Stimulated activated naive B cell treated with anti-CD40 and anti-IgM and Interleukin-4, amounts not matched to agents 10 μg/mL and 1 μg/mL and 100 μg/mL, for 72 hours (primary cell): ENCODE data around the gene ITK.

ENCODE experiments used
- ATAC-seq, 2 donors: fragments of 150-1000 bp; cut with Tn5 transposase; replicated peaks; 2 replicates each; pipeline ENCODE4 v1.10.0; 2021; ENCODE audit warnings: moderate library complexity in 1 of 2
- DNase-seq: peaks from one replicate; pipeline ENCODE4 v3.0.0; 2021
- H3K27ac Mint-ChIP-seq: one replicate; pipeline ENCODE4 v1.8.0; 2022; ENCODE audit warnings: mild to moderate bottlenecking, mixed read lengths
- H3K27me3 Mint-ChIP-seq, 2 donors: one replicate each; pipeline ENCODE4 v1.8.0; 2022; ENCODE audit warnings: mixed read lengths in 2 of 2
- H3K36me3 Mint-ChIP-seq, 2 donors: one replicate each; pipeline ENCODE4 v1.8.0; 2022; ENCODE audit warnings: mixed read lengths in 2 of 2, mild to moderate bottlenecking in 1 of 2
- H3K4me1 Mint-ChIP-seq, 2 donors: one replicate each; pipeline ENCODE4 v1.8.0; 2022; ENCODE audit warnings: mixed read lengths in 2 of 2, mild to moderate bottlenecking in 1 of 2
- H3K4me3 Mint-ChIP-seq, 2 donors: one replicate each; pipeline ENCODE4 v1.8.0; 2022; ENCODE audit warnings: mild to moderate bottlenecking in 2 of 2, mixed read lengths in 2 of 2, moderate library complexity in 1 of 2
- H3K9me3 Mint-ChIP-seq, 2 donors: one replicate each; pipeline ENCODE4 v1.8.0; 2022; ENCODE audit warnings: mixed read lengths in 2 of 2, mild to moderate bottlenecking in 1 of 2

The ITK gene

GRCh38 chr5:157213527-157214243 lies 33.0 kb downstream of the ITK start:
- Mint-ChIP-seq H3K27me3 (peaks cover 0 to 3% of the 10 kb centered on the region in 2 donors), H3K9me3 (peaks cover 0 to 2% of the 10 kb centered on the region in 2 donors), H3K4me1 (peaks cover 42 to 55% of the 10 kb centered on the region in 2 donors), H3K4me3 (no peak overlapping the region), H3K36me3 (no peaks in the 10 kb centered on the region), H3K27ac (no peak overlapping the region)
- DNase-seq, result no peak
- no peak for ATAC-seq

DNA sequence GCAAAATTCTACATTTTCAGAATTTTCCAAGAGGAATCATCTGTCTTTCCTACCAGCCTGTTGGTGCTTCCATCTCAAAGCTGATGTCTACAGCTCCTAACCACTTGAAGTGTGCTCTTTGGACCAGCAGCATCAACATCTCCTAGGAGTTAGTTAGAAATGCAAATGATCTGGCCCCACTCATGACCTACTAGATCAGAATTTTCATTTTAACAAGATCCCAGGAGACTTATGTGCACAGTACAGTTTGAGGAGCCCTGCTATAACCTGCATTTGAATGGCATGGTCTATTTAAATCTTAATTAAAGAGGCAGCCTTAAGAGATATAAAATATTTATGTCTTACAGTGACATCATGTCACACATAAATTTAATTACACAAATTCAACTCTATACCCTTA lies 33.8 kb downstream of the ITK start:
- ATAC-seq (peak; percentile 46 to 56), DNase-seq (no peak)
- Mint-ChIP-seq H3K4me3 (no peak overlapping the region), H3K27me3 (peaks cover 0 to 3% of the 10 kb centered on the region in 2 donors), H3K27ac (no peak overlapping the region), H3K9me3 (peaks cover 0 to 2% of the 10 kb centered on the region in 2 donors), H3K36me3 (no peaks in the 10 kb centered on the region), H3K4me1 (peaks cover 44 to 57% of the 10 kb centered on the region in 2 donors)

- Mint-ChIP-seq H3K27ac (peak overlapping the region; percentile 74), H3K27me3 (peaks cover 0 to 3% of the 10 kb centered on the region in 2 donors), H3K4me1 (peaks cover 49 to 63% of the 10 kb centered on the region in 2 donors), H3K36me3 (no peaks in the 10 kb centered on the region), H3K9me3 (peaks cover 0 to 2% of the 10 kb centered on the region in 2 donors), H3K4me3 (peak overlapping the region; percentile 25 to 31)
- ATAC-seq, result peak; percentile 68 to 70
- no peak for DNase-seq
These were observed 34.3 kb downstream of the ITK start for GRCh38 chr5:157214861-157215513.

DNA sequence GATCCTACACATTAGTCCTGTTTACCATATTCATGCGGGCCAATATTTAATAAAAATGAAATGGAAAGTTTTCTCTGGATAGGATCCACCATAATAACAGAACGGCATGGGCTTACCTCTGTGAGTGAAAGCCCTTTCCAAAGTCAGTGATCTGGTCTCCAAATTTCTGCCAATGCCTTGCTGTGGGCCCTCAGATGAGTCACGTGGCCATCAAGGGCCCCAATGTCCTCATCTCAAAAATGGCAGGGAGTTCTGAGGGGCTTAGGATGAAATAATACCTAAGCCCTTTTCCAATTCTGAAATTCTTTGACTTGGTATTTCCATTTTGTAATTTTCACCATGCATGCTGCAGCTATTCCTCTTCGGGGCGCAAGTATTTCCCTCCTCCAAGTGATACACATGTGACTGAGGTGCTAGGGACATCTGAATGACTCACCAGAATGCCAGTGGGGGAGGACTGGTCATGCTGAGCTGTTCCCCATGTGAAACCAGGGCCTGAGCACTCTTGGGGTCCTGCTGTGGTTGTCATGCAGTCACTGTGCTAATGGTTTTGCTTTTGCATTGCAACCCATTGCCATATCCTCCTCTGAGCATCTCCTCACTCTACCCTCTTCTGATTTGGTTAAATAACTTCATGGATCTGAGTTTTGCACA lies 35.0 kb downstream of the ITK start:
- Mint-ChIP-seq H3K27me3 (peaks cover 0 to 3% of the 10 kb centered on the region in 2 donors), H3K27ac (peak overlapping the region; percentile 74), H3K4me1 (peaks cover 52 to 64% of the 10 kb centered on the region in 2 donors), H3K4me3 (no peak overlapping the region), H3K9me3 (peaks cover 0 to 2% of the 10 kb centered on the region in 2 donors), H3K36me3 (no peaks in the 10 kb centered on the region)
- DNase-seq (no peak), ATAC-seq (no peak)

- DNase-seq (no peak), ATAC-seq (no peak)
- H3K27me3 Mint-ChIP-seq, result peaks cover 0 to 3% of the 10 kb centered on the region in 2 donors
- peaks cover 49 to 58% of the 10 kb centered on the region in 2 donors for H3K4me1 Mint-ChIP-seq
- no peak overlapping the region for H3K27ac Mint-ChIP-seq
- no peaks in the 10 kb centered on the region for H3K36me3 Mint-ChIP-seq
- peak overlapping the region in 1 of 2 donors; percentile 10 for H3K4me3 Mint-ChIP-seq
- H3K9me3 Mint-ChIP-seq, result peaks cover 0 to 2% of the 10 kb centered on the region in 2 donors
These were observed 35.9 kb downstream of the ITK start for GRCh38 chr5:157216391-157217142.

DNA sequence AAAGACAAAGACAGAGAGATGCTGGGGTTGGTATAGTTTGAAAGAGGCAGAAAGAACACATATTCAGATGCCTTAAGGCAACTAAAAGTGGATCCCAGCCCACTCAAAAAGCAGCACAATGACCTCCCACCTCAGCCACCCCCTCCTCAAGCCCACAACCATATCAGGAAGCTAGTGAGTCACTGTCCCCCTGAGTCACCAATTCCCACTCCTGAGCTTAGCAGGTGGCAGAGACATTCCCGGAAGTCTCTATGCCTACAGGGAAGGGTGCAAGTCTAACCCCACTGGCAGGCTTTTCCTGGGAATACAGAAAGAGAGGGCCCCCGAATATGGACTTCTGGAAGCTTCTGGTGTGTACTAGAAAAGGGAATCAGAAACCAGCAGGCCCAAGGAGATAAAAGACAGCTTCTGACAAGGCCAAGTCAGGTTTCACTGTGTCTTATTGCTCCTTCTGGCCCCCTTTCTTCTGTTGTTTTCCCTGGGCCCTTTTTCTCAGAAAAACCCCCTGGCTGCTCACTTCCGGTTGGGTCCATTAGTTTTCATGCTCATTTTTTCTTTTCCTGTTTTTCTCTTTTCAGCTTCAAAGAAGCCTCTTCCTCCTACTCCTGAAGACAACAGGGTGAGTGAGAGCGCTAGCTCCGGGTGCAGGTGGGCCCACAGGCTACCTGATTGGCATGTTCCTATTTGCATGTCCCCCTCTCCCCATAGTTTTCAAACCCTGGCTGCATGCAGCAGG lies 36.8 kb downstream of the ITK start:
- no peak for ATAC-seq
- Mint-ChIP-seq H3K27me3 (no peaks in the 10 kb centered on the region), H3K4me1 (peaks cover 50 to 58% of the 10 kb centered on the region in 2 donors), H3K9me3 (peaks cover 0 to 2% of the 10 kb centered on the region in 2 donors), H3K27ac (peak overlapping the region; percentile 48), H3K4me3 (peak overlapping the region in 1 of 2 donors; percentile 10), H3K36me3 (no peaks in the 10 kb centered on the region)
- DNase-seq, result no peak

DNA sequence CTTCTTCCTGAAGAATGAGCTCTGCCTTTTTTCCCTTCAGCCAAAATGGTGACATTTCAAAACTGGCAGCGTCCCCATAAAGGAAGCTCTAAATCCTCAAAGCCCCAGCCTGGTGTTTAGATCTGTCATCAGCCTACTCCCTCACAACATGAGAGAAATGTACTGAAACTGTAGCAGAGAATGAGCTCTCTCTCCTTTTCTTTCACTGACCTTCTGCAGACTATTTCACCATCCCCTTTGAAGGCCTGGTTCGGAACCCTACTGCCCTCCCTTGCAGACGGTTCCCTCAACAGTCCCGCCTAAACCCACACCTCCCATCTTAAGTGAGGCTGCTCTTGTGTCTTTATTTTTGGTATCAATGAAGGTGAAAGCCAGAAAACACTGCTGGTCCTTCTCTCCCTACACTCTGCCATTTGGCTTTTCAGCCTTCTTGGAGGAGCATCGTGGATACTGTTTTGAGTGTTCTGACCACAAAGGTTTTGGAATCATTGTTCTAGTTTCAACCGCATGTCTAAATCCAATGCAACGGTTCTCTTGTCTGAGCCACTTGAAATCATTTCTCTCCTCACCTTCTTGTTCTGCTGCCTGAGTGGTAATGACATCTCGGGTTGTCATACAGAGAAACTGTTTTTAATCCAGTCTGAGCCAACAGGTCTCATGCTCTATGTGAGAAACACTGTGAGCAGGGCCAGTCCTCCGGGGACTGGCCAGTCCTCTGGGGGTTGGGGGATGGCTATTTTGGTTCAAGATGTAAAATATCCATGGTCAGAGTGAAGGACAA lies 39.0 kb downstream of the ITK start:
- H3K27me3 Mint-ChIP-seq, result no peaks in the 10 kb centered on the region
- peaks cover 46 to 54% of the 10 kb centered on the region in 2 donors for H3K4me1 Mint-ChIP-seq
- H3K9me3 Mint-ChIP-seq, result peaks cover 0 to 2% of the 10 kb centered on the region in 2 donors
- H3K4me3 Mint-ChIP-seq, result no peak overlapping the region
- H3K36me3 Mint-ChIP-seq, result no peaks in the 10 kb centered on the region
- DNase-seq (peak; percentile 11), ATAC-seq (peak; percentile 47 to 63)
- peak overlapping the region; percentile 77 for H3K27ac Mint-ChIP-seq

DNA sequence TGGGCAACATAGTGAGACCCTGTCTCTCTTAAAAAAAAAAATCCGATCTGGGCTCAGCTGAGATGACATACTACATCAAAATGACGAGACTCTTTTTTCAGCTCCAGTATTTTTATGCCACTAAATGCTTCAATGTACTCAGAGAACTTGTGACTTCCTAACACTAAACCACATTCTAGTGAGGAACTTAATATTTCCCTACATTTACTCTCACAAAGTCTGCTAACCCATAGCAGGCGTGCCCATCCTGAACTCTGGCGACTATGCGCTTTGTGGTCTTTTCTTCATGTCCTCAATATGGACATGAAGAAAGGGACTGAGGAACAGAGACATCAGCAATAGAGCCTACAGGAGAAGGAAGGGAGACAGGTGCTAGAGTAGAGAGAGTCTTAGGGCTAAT lies 41.3 kb downstream of the ITK start:
- no peak overlapping the region for H3K4me3 Mint-ChIP-seq

GRCh38 chr5:157222506-157223230 lies 42.0 kb downstream of the ITK start:
- DNase-seq (no peak), ATAC-seq (peak in 1 of 2 donors; percentile 24)
- Mint-ChIP-seq H3K36me3 (no peaks in the 10 kb centered on the region), H3K27ac (no peak overlapping the region), H3K27me3 (no peaks in the 10 kb centered on the region), H3K4me1 (peaks cover 27 to 30% of the 10 kb centered on the region in 2 donors), H3K4me3 (no peak overlapping the region), H3K9me3 (no peaks in the 10 kb centered on the region)

More for the DNA sequence above, 41.3 kb downstream of the ITK start:
- Mint-ChIP-seq H3K4me1 (peaks cover 32 to 37% of the 10 kb centered on the region in 2 donors), H3K36me3 (no peaks in the 10 kb centered on the region), H3K9me3 (no peaks in the 10 kb centered on the region), H3K27ac (no peak overlapping the region), H3K27me3 (no peaks in the 10 kb centered on the region)
- DNase-seq (no peak), ATAC-seq (no peak)

GRCh38 chr5:157225469-157226422 lies 45.1 kb downstream of the ITK start:
- Mint-ChIP-seq H3K9me3 (no peaks in the 10 kb centered on the region), H3K4me1 (peaks cover 14 to 17% of the 10 kb centered on the region in 2 donors), H3K27ac (no peak overlapping the region), H3K4me3 (no peak overlapping the region), H3K36me3 (no peaks in the 10 kb centered on the region), H3K27me3 (no peaks in the 10 kb centered on the region)
- DNase-seq, result no peak
- ATAC-seq, result peak; percentile 43 to 48

GRCh38 chr5:157230610-157231009 lies 50.0 kb downstream of the ITK start:
- ATAC-seq (no peak), DNase-seq (no peak)
- no peaks in the 10 kb centered on the region for H3K36me3 Mint-ChIP-seq
- peaks cover 3 to 6% of the 10 kb centered on the region in 2 donors for H3K4me1 Mint-ChIP-seq
- H3K27me3 Mint-ChIP-seq, result no peaks in the 10 kb centered on the region
- H3K27ac Mint-ChIP-seq, result no peak overlapping the region
- H3K4me3 Mint-ChIP-seq, result no peak overlapping the region
- no peaks in the 10 kb centered on the region for H3K9me3 Mint-ChIP-seq

DNA sequence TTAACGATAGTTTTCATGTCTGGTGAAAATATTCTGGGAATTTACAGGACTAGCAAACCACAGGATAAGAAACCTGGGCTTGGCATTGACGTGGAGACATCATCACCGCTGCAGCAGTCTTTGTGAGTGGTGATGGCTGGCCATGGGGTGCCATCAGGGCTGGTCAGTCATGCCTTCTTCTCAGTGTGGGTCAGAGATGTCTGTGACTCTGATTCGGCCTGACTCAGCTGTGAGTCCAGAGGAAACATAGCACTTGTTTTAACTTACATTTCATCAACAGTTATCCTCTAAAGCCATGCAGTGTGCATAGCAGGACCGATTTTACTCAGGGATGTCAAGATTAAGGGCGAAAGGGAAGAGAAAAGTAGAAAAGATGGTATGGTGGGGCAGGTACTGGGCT lies 52.1 kb downstream of the ITK start:
- no peak overlapping the region for H3K4me3 Mint-ChIP-seq
- H3K36me3 Mint-ChIP-seq, result no peaks in the 10 kb centered on the region
- no peak overlapping the region for H3K27ac Mint-ChIP-seq
- no peaks in the 10 kb centered on the region for H3K27me3 Mint-ChIP-seq
- no peaks in the 10 kb centered on the region for H3K9me3 Mint-ChIP-seq
- ATAC-seq, result no peak
- DNase-seq, result no peak
- H3K4me1 Mint-ChIP-seq, result no peaks in the 10 kb centered on the region
